SK-N-DZ (cell line): ENCODE data around the gene IFNL2.
"Not testable (repeated sequence)": the region's sequence is repeated elsewhere in the genome, so short reads cannot be mapped to it uniquely, and the experiment has no call there.

Experiments
- DNase-seq: peaks from one replicate; pipeline ENCODE4 v3.0.0-alpha.2; 2015; ENCODE audit warnings: low spot score

IFNL2 gene

GRCh38 chr19:39296906-39297305 lies 28.7 kb downstream of the IFNL2 start:
- no peak for DNase-seq

DNA sequence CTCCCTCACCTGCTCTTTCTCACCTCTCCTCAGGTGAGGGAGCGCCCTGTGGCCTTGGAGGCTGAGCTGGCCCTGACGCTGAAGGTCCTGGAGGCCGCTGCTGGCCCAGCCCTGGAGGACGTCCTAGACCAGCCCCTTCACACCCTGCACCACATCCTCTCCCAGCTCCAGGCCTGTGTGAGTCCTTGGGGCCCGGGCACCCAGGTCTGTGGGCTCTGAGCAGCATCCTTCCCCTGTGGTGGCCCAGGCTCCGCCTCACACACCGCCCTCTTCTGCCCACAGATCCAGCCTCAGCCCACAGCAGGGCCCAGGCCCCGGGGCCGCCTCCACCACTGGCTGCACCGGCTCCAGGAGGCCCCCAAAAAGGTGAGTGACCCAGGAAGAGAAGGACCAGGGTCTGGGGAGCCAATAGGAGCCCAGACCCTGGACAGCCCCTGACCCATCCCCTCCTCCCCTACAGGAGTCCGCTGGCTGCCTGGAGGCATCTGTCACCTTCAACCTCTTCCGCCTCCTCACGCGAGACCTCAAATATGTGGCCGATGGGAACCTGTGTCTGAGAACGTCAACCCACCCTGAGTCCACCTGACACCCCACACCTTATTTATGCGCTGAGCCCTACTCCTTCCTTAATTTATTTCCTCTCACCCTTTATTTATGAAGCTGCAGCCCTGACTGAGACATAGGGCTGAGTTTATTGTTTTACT lies 29.9 kb downstream of the IFNL2 start:
- no peak for DNase-seq

GRCh38 chr19:39299404-39299803 lies 31.2 kb downstream of the IFNL2 start:
- DNase-seq = no peak

DNA sequence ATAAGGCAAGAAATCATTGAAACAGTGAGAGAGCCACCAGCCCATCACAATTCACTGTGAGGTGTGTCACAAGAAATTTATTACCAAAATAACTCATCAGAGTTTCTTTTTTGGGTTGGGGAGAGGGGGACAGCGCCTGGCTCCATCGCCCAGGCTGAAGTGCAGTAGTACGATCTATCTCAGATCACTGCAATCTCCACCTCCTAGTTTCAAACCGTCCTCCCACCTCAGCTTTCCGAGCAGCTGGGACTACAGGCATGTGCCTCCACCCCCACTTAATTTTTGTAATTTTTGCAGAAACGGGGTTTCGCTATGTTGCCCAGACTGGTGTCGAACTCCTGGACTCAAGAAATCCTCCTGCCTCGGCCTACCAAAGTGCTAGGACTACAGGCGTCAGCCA lies 31.6 kb downstream of the IFNL2 start:
- no peak for DNase-seq

DNA sequence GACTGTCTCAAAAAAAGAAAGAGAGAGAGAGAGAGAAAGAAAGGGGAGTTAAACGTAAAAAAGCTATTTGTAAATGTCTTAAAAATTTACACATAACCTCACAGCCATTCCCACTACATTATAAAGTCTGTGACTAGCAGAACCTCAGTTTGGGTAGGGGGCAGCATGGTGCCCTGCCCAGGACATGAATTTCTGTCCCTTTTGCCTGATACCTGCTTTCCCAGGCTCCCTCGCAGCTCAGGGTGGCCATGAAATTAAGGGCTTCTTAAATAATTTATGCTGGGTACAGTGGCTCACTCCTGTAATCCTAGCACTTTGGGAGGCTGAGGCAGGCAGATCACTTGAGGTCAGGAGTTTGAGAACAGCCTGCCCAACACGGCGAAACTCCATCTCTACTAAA lies 32.8 kb downstream of the IFNL2 start:
- DNase-seq = no peak

GRCh38 chr19:39301562-39301961 lies 33.4 kb downstream of the IFNL2 start:
- DNase-seq = no peak

DNA sequence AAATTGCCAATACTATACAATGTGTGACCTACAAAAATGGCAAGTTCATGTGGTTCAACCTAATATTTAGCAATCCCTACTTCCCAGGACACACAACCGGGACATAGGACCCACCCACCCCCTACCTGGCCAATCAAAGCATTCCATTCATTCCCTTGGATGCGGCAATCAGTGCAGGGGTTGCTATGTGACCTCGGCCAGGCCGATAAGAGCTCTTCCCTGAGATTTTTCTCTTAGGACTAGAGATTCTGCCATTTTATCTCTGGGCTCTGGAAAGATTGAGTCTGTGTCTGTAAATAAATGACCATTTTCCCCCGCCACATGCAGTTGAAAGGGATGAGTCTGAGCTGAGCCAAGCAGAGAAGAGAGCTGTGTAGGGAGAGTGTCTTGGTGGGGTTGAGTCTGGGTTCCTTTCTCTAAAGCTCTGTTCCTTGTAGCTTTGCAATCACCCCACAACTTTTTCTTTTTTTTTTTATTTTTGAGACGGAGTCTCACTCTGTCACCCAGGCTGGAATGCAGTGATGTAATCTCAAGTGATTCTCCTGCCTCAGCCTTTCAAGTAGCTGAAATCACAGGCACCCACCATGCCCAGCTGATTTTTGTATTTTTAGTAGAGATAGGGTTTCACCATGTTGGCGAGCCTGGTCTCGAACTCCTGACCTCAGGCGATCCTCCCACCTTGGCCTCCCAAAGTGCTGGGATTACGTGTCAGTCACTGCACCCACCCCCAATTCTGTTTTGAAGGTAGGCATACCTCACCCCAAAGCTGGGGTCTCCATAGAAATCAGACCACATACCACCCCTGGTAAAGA lies 35.4 kb downstream of the IFNL2 start:
- DNase-seq = no peak

- DNase-seq = no peak
These were observed 36.0 kb downstream of the IFNL2 start for GRCh38 chr19:39304185-39304513.

DNA sequence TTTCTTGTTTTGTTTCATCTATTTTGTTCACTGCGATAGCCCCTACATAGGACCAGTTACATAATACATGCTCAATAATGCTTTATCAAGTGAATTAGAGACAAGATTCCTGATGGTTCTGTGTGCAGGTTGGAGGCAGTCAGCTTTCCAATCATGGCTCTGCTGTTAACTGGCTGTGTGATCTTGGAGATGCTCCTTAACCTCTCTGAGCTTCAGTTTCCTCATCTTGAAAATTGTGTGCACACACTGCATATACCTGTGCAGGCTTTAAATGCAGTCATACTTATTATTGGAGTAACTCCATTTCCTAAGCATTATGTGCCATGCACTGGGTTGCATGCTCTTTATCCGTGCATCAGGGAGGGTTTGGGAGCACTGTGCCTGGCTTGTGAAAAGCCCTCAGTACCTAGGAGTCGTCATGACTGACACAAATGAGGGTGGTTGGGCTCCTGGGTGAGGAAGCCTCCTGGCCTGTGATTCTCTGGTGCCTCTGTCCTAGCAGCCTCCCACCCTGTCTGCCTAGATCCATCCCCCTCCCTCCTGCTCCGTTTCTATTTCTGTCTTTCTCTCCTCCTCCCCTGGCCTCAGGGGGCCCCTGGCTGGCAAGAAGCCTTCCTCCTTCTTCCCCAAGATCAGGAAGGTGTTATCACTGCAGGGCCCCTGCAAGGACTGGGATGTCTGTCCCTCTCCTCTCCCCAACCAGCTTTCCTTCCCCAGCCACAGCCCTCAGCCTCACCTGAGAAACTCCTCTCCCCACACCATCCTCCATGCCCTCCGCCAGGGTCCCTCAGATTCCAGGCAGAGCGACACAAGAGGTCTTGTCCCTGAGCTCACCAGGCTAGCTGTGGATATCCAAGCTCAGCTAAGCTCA lies 36.7 kb downstream of the IFNL2 start:
- DNase-seq = no peak

GRCh38 chr19:39306075-39306474 lies 37.9 kb downstream of the IFNL2 start:
- no peak for DNase-seq

DNA sequence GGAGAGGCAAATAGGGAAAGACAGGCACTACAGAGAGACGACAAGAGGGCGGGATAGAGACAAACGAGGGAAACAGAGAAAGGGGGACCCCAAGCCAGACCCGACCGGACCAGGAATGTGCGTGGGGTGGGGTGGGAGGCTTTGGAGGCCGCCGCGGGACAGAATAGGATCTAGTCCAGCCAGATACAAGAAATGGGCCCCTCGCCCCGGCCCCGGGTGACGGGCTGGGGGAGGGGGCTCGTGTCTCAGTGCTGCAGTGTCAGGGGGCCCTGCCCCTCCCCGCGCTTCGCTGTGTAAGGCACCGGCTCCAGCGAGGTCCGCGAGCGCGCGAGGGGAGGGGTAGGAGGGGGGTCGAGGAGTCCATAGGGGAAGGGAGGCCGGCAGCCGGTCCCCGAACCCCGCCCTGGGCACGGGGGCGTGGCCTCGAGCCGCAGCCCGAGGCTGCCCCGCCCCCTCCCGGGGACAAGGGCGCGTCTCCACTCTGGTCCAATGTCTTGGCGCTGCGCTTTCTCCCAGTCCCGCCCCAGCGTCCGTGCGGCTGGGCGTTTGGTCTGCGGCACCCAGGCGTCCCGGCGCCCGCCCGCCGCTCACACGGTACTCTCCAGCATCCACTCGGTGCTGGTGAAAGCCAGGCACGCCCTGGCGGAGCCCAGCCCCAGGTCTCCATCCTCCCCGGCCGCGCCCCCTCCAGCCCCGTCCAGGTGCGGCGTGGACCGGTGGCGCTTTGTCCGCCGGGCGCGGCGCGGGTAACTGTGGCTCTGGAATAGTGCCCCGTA lies 39.0 kb downstream of the IFNL2 start:
- DNase-seq = no peak

DNA sequence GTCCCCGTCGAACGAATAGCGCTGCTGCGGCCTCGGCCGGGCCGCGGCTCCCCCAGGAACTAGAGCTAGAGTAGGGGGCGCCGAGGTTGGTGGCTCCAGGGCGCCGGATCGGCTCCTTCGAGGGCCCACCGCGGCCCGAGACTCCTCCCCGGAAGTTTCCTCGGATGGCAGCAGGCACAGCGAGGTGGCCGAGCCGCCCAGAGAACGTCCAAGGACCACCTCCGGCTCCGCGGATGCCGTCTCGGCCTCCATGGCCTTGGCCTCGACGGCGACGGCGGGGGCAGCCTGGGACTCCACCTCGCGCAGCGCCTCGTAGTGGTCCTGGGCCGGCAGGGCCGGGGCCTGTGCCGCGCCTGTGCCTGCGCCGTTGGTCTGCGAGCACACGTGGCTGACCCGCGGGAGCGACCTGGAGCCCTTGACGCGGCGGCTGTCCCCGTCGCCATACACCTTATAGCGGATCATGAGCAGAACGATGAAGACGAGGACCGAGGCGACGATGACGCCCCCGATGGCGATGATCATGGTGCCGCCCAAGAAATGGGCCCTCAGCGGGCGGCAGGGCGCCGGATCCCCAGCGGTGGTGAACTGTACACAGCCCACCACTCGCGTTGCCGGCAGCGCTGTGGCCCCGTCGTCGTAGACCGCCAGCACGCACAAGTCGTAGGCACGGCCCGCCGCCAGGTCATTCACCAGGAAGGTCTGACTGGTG lies 39.8 kb downstream of the IFNL2 start:
- DNase-seq = no peak

GRCh38 chr19:39308531-39309304 lies 40.5 kb downstream of the IFNL2 start:
- no peak for DNase-seq

DNA sequence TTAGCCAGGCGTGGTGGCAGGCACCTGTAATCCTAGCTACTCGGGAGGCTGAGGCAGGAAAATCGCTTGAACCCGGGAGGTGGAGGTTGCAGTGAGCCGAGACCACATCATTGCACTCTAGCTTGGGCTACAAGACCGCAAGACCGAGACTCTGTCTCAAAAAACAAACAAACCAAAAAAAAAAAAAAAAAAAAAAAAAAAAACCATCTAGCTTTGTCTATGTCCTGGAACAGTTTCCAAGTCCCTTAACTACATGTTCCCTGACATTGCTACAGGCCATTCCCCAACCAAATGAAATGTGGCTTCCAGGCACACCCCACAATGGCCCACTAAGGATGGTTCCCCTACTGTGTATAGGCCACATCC lies 41.1 kb downstream of the IFNL2 start:
- DNase-seq = not testable (repeated sequence)

- DNase-seq = no peak
These were observed 42.5 kb downstream of the IFNL2 start for GRCh38 chr19:39310558-39311311.

DNA sequence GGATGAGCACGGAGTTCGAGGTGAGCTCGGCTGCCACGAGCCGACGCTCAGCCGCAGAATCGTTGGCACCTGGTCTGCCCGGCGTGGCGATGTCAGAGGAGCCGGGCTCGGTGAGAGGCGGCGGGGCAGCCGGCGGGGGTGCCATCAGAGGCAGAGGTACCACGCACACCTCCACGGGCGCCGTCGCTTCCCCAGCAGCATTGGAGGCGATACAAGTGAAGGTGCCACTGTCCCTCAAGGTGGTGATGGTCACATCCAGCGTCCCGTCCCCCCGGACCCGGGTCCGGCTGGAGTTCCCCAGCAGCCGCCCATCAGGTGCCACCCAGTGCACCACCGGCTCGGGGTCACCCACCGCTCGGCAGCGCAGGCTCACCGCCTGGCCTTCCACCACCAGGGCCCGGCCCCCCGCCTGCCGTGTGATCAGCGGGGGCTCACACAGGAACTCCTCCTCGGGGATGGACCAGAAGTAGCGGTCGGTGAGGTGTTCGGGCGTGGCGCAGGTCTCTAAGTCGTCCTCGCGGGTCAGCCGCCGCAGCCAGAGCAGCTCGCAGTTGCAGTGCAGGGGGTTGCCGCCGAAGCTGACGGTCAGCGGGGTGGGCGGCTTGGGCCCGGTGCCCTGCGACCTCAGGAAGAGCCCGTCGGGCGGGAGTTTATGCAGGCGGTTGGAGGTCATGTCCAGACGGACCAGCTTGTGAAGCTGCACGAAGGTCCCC lies 46.0 kb downstream of the IFNL2 start:
- no peak for DNase-seq

DNA sequence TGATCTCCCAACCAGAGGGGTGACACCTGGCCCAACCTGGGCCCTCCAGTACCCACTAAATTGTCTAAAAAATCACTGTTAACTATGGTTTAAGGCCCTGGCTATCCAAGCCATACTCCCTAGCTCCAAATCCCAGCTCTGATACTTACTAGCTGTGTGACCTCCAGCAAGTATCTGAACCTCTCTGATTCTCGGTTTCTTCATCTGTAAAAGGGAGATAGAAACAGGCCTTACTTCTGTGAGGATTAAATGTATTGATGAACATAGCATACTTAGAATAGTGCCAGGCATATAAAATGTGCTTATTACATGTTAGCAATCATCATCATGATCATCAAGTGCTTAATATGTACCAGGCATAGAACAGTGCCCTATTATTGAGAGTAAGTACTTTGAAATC lies 47.7 kb downstream of the IFNL2 start:
- no peak for DNase-seq

- no peak for DNase-seq
These were observed 48.6 kb downstream of the IFNL2 start for GRCh38 chr19:39316627-39317321.
